HG02571 (cell line): ENCODE measurements around the gene ATP8B1.
"Not testable (repeated sequence)": the region's sequence is repeated elsewhere in the genome, so short reads cannot be mapped to it uniquely, and the experiment has no call there.

Source experiments
- ATAC-seq: cut with Tn5 transposase; IDR thresholded peaks from one replicate; pipeline ENCODE4 v1.9.1; 2021; ENCODE audit warnings: mild to moderate bottlenecking, moderate library complexity; ENCODE audit not compliant: unreplicated experiment

Gene ATP8B1

GRCh38 chr18:57771193-57771592, 31.9 kb downstream of the ATP8B1 start:
- no peak for ATAC-seq

- ATAC-seq, result no peak
These were observed 34.4 kb downstream of the ATP8B1 start for GRCh38 chr18:57768537-57769326.

- ATAC-seq, result no peak
These were observed 35.7 kb downstream of the ATP8B1 start for GRCh38 chr18:57767259-57768050.

- no peak for ATAC-seq
These were observed 38.1 kb downstream of the ATP8B1 start for GRCh38 chr18:57764995-57765394.

- no peak for ATAC-seq
These were observed 39.0 kb downstream of the ATP8B1 start for GRCh38 chr18:57764087-57764486.

GRCh38 chr18:57762686-57763085, 40.4 kb downstream of the ATP8B1 start:
- ATAC-seq, result no peak

GRCh38 chr18:57759650-57760049, 43.5 kb downstream of the ATP8B1 start:
- ATAC-seq, result no peak

GRCh38 chr18:57755473-57756067, 47.5 kb downstream of the ATP8B1 start:
- no peak for ATAC-seq

- ATAC-seq, result peak; percentile 93
These were observed 48.4 kb downstream of the ATP8B1 start for GRCh38 chr18:57754577-57755338.

- ATAC-seq, result no peak
These were observed 50.1 kb downstream of the ATP8B1 start for GRCh38 chr18:57753063-57753462.

GRCh38 chr18:57749604-57749970, 53.5 kb downstream of the ATP8B1 start:
- ATAC-seq, result no peak

GRCh38 chr18:57748770-57749603, 54.1 kb downstream of the ATP8B1 start:
- ATAC-seq, result peak; percentile 93

- ATAC-seq, result no peak
These were observed 55.1 kb downstream of the ATP8B1 start for GRCh38 chr18:57747809-57748680.

- no peak for ATAC-seq
These were observed 58.9 kb downstream of the ATP8B1 start for GRCh38 chr18:57744211-57744694.

- no peak for ATAC-seq
These were observed 60.1 kb downstream of the ATP8B1 start for GRCh38 chr18:57743008-57743407.

- ATAC-seq, result no peak
These were observed 61.8 kb downstream of the ATP8B1 start for GRCh38 chr18:57741273-57741672.

GRCh38 chr18:57738078-57738477, 65.0 kb downstream of the ATP8B1 start:
- no peak for ATAC-seq

GRCh38 chr18:57737400-57738060, 65.6 kb downstream of the ATP8B1 start:
- ATAC-seq, result no peak

- ATAC-seq, result not testable (repeated sequence)
These were observed 68.1 kb downstream of the ATP8B1 start for GRCh38 chr18:57735042-57735441.
